Measurements from ENCODE around the gene CTCFL. TPM values are rescaled to one million over a fixed set of nuclear protein-coding genes. Genes with fewer than 3 reads are reported as not detected.

CTCFL gene
- total and polyA plus RNA-seq, 2 of the 13 experiments (the other 11 are each of a cell fraction or from before 2014, with no cell fraction given) = 0.04 TPM; not detected in 1

- TF ChIP-seq RORA (CRISPR knock-in tag; IDR thresholded peaks at IDR 0.05) (no peak), ZNF839 (CRISPR knock-in tag; IDR thresholded peaks at IDR 0.05; ENCODE audit: borderline replicate concordance) (0 out of 2 replicates have a peak, but pooled peaks have one; percentile 16), TFAP4 (IDR thresholded peaks at IDR 0.05; ENCODE audit: borderline replicate concordance, low read depth) (peak; percentile 86), MAZ (IDR thresholded peaks at IDR 0.05; ENCODE audit: borderline replicate concordance, low read depth, low read length) (peak; percentile 43; the same call in 1 of the 2 replicates), MAZ (CRISPR knock-in tag; IDR thresholded peaks at IDR 0.05; ENCODE audit: low read depth) (no peak), ZNF562 (CRISPR knock-in tag; IDR thresholded peaks at IDR 0.05; ENCODE audit: borderline replicate concordance) (no peak), SRSF9 (IDR thresholded peaks at IDR 0.05; ENCODE audit: borderline replicate concordance, insufficient read depth, low read depth, low read length, poor library complexity, severe bottlenecking) (no peak), CTCF (CRISPR knock-in tag; IDR thresholded peaks at IDR 0.05) (peak; percentile 71), IKZF4 (CRISPR knock-in tag; IDR thresholded peaks at IDR 0.05; ENCODE audit: borderline replicate concordance, low read depth, not compliant biosample characterization) (no peak), ZNF101 (CRISPR knock-in tag; IDR thresholded peaks at IDR 0.05; ENCODE audit: borderline replicate concordance, low read depth) (no peak)
Observed at GRCh38 chr20:57573894-57574293, 49.0 kb upstream of the CTCFL start (continued).
